Duodenal mucosa (tissue), 2 donors: ENCODE results near the gene NKAIN4.

Experiments
- H3K27ac ChIP-seq: one replicate; pipeline ENCODE4 v1.7.0; 2013; ENCODE audit warnings: low read depth, low read length
- H3K27me3 ChIP-seq, 2 donors: one replicate each; pipeline ENCODE4 v1.7.0; 2013; ENCODE audit warnings: low read length in 2 of 2, control low read depth in 1 of 2; ENCODE audit not compliant: insufficient read depth in 2 of 2, control insufficient read depth in 1 of 2
- H3K36me3 ChIP-seq, 2 donors: one replicate each; pipeline ENCODE4 v1.7.0; 2013; ENCODE audit warnings: low read length in 2 of 2, control low read depth in 1 of 2; ENCODE audit not compliant: insufficient read depth in 2 of 2, control insufficient read depth in 1 of 2
- H3K4me1 ChIP-seq, 2 donors: one replicate each; pipeline ENCODE4 v1.7.0; 2013; ENCODE audit warnings: low read length in 2 of 2, control low read depth in 1 of 2; ENCODE audit not compliant: insufficient read depth in 2 of 2, control insufficient read depth in 1 of 2
- H3K4me3 ChIP-seq, 2 donors: one replicate each; pipeline ENCODE4 v1.7.0; 2013; ENCODE audit warnings: low read length in 2 of 2, low read depth in 1 of 2
- H3K9ac ChIP-seq, 2 donors: one replicate each; pipeline ENCODE4 v1.7.0; 2013; ENCODE audit warnings: low read length in 2 of 2, low read depth in 1 of 2
- H3K9me3 ChIP-seq, 2 donors: one replicate each; pipeline ENCODE4 v1.7.0; 2013; ENCODE audit warnings: low read length in 2 of 2, control low read depth in 1 of 2; ENCODE audit not compliant: control insufficient read depth in 1 of 2

NKAIN4 gene

GRCh38 chr20:63282946-63283345, 28.7 kb upstream of the NKAIN4 start:
- peaks cover 29 to 73% of the 10 kb centered on the region in 2 donors for H3K36me3 ChIP-seq
- no peak overlapping the region for H3K4me3 ChIP-seq
- peaks cover 0 to 3% of the 10 kb centered on the region in 2 donors for H3K4me1 ChIP-seq
- no peaks in the 10 kb centered on the region for H3K9me3 ChIP-seq
- no peak overlapping the region for H3K9ac ChIP-seq
- H3K27ac ChIP-seq: no peak overlapping the region
- H3K27me3 ChIP-seq: no peaks in the 10 kb centered on the region

- H3K9ac ChIP-seq: no peak overlapping the region
- peaks cover 0 to 3% of the 10 kb centered on the region in 2 donors for H3K4me1 ChIP-seq
- no peak overlapping the region for H3K4me3 ChIP-seq
- no peaks in the 10 kb centered on the region for H3K27me3 ChIP-seq
- H3K36me3 ChIP-seq: peaks cover 29 to 76% of the 10 kb centered on the region in 2 donors
- H3K9me3 ChIP-seq: no peaks in the 10 kb centered on the region
- no peak overlapping the region for H3K27ac ChIP-seq
Observed at GRCh38 chr20:63281742-63282665, 27.7 kb upstream of the NKAIN4 start.

- no peak overlapping the region for H3K27ac ChIP-seq
- peaks cover 0 to 3% of the 10 kb centered on the region in 2 donors for H3K4me1 ChIP-seq
- no peak overlapping the region for H3K9ac ChIP-seq
- H3K36me3 ChIP-seq: peaks cover 29 to 82% of the 10 kb centered on the region in 2 donors
- no peaks in the 10 kb centered on the region for H3K9me3 ChIP-seq
- H3K4me3 ChIP-seq: no peak overlapping the region
- no peaks in the 10 kb centered on the region for H3K27me3 ChIP-seq
Observed at GRCh38 chr20:63280929-63281545, 26.8 kb upstream of the NKAIN4 start.

DNA sequence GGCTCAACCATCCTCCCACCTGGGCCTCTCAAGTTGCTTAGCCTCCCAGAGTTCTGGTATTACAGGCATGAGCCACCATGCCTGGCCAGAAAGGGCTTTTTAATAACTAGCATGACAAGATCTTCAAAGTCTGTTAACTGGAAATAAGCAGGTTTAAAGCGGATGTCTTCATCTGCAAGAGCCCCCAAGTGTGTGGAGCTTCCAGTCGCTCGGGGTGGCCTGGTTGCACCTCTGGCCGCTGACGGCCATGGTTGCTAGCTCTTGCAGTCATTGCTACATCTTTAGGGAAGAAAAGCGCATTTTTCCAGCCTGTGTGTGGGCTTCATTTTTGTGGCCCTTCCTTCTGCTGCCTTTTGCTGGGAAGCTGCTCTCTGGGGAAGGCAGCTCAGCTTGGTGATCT, 26.1 kb upstream of the NKAIN4 start:
- H3K4me3 ChIP-seq: no peak overlapping the region
- H3K36me3 ChIP-seq: peaks cover 29 to 78% of the 10 kb centered on the region in 2 donors

DNA sequence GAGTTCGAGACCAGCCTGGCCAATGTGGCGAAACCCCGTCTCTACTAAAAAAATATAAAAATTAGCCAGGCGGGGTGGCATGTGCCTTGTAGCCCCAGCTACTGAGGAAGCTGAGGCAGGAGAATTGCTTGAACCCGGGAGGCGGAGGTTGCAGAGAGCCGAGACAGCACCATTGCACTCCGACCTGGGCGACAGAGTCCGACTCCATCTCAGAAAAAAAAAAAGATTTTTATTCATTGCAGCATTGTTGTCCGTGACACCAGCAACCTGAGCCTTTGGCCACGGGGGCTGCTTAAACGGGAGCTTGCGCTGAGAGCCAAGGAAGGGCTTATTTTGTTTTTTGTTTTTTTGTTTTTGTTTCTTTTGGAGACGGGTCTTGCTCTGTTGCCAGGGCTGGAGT, 25.7 kb upstream of the NKAIN4 start:
- Histone ChIP-seq H3K9ac (no peak overlapping the region), H3K27ac (no peak overlapping the region), H3K36me3 (peaks cover 29 to 76% of the 10 kb centered on the region in 2 donors), H3K27me3 (no peaks in the 10 kb centered on the region), H3K9me3 (no peaks in the 10 kb centered on the region), H3K4me3 (no peak overlapping the region), H3K4me1 (peaks cover 3% of the 10 kb centered on the region in 2 donors)

More for the DNA sequence above, 26.1 kb upstream of the NKAIN4 start:
- H3K9me3 ChIP-seq: no peaks in the 10 kb centered on the region
- H3K27ac ChIP-seq: no peak overlapping the region
- H3K27me3 ChIP-seq: no peaks in the 10 kb centered on the region
- no peak overlapping the region for H3K9ac ChIP-seq
- peaks cover 0 to 3% of the 10 kb centered on the region in 2 donors for H3K4me1 ChIP-seq

- Histone ChIP-seq H3K4me3 (no peak overlapping the region), H3K9me3 (no peaks in the 10 kb centered on the region), H3K9ac (no peak overlapping the region), H3K4me1 (peaks cover 4 to 14% of the 10 kb centered on the region in 2 donors), H3K27me3 (no peaks in the 10 kb centered on the region), H3K27ac (no peak overlapping the region), H3K36me3 (peaks cover 29 to 74% of the 10 kb centered on the region in 2 donors)
Observed at GRCh38 chr20:63278661-63279060, 24.4 kb upstream of the NKAIN4 start.

- Histone ChIP-seq H3K36me3 (peaks cover 21 to 64% of the 10 kb centered on the region in 2 donors), H3K4me3 (no peak overlapping the region)
Observed at GRCh38 chr20:63277466-63278272, 23.4 kb upstream of the NKAIN4 start.

GRCh38 chr20:63276956-63277355, 22.7 kb upstream of the NKAIN4 start:
- Histone ChIP-seq H3K4me3 (no peak overlapping the region), H3K9me3 (no peaks in the 10 kb centered on the region), H3K36me3 (peaks cover 19 to 58% of the 10 kb centered on the region in 2 donors), H3K27ac (no peak overlapping the region), H3K4me1 (peaks cover 7 to 22% of the 10 kb centered on the region in 2 donors), H3K9ac (no peak overlapping the region), H3K27me3 (no peaks in the 10 kb centered on the region)

More at GRCh38 chr20:63277466-63278272, 23.4 kb upstream of the NKAIN4 start:
- Histone ChIP-seq H3K27ac (no peak overlapping the region), H3K27me3 (no peaks in the 10 kb centered on the region), H3K9me3 (no peaks in the 10 kb centered on the region), H3K4me1 (peaks cover 7 to 20% of the 10 kb centered on the region in 2 donors), H3K9ac (no peak overlapping the region)

- Histone ChIP-seq H3K27ac (no peak overlapping the region), H3K4me1 (peaks cover 7 to 25% of the 10 kb centered on the region in 2 donors), H3K27me3 (no peaks in the 10 kb centered on the region), H3K9ac (no peak overlapping the region), H3K36me3 (peaks cover 18 to 48% of the 10 kb centered on the region in 2 donors), H3K4me3 (no peak overlapping the region), H3K9me3 (no peaks in the 10 kb centered on the region)
Observed at GRCh38 chr20:63275825-63276224, 21.6 kb upstream of the NKAIN4 start.
